ENCODE measurements around the gene TGFBR3.
"Not testable (repeated sequence)": the region's sequence is repeated elsewhere in the genome, so short reads cannot be mapped to it uniquely, and the experiment has no call there.

TGFBR3 gene

GRCh38 chr1:91680556-91681155, 205.3 kb downstream of the TGFBR3 start:
- no peak for DNase-seq (ENCODE audit: low read depth)

DNA sequence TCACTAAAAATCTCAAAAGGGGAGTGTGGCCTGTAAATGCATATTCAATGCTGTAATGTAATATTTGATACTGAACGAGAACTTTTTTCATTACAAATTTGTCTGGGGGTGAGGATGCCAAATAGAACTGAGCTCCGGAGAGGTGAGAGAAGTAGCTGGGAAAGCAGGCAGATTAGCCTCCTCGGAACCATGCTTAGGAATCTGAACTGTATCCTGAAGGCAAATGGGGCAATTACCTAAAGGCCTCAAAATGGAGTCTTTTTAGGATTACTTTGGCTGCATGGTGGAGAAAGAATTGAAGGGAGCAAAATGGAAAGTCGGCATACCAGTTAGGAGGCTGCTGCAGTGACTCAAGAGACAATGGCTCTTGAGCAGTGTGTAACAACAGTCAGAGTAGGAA, 206.5 kb downstream of the TGFBR3 start:
- DNase-seq (ENCODE audit: low read depth): no peak

DNA sequence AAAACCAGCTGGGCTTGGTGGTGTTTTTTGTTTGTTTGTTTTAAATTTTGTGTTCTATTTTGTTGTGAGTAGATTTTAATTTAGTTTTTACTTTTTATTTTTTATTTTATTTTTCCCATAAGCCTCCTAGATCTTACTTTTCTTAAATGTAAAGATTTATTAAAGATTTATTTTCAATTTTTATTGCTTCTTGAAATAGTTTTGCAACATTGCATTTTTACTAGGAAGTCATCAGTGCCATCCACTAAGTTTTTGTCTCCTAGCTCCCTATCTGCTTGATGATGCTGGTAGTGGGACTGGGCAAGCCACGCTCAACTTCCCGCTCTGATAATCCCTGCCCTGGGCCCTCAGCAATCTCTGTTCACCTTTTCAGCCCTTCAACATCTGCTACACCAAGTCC, 209.9 kb downstream of the TGFBR3 start:
- no peak for DNase-seq (ENCODE audit: low read depth)

DNA sequence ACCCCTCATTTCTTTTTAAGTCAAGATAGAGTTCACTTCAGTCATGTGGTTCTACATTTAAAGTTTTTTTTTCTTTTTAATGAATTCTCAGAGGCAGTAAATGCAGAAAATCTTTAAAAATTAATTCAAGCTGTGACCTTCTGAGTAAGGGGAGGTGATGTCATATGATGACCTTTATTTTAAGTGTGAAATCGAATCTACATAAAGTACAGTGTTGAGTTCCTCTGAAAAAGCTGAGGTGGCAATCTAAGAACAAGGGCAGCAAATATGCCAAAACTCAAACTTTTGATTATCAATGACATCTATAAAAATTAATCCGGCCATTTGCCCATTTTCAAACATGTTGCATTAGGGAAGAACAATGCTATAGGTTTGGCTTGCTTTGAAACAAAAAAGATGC, 211.8 kb downstream of the TGFBR3 start:
- no peak for DNase-seq (ENCODE audit: low read depth)

DNA sequence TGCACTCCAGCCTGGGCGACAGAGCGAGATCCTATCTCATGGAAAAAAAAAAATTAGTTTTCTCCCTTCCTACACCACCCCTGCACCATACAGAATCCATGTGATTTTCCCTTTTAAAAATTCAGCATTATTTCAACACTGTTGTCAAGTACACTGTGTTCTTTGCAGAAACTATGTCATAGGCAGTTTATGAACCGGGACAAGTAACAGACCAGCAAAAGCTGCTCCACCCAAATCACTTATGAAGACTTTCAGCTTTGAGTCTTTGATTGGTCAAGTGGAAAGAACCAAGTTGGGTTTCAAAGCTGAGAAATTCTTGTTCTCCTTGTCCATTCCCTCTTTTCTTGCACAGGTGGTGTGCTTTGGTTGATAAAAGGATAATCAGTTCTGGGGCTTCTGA, 212.3 kb downstream of the TGFBR3 start:
- no peak for DNase-seq (ENCODE audit: low read depth)

- DNase-seq (ENCODE audit: low read depth): no peak
Measured at GRCh38 chr1:91672601-91673161, 213.3 kb downstream of the TGFBR3 start.

- no peak for DNase-seq (ENCODE audit: low read depth)
Measured at GRCh38 chr1:91670781-91671180, 215.2 kb downstream of the TGFBR3 start.

- DNase-seq (ENCODE audit: low read depth): no peak
Measured at GRCh38 chr1:91669584-91670350, 216.2 kb downstream of the TGFBR3 start.

- DNase-seq (ENCODE audit: low read depth): not testable (repeated sequence)
Measured at GRCh38 chr1:91666651-91667050, 219.3 kb downstream of the TGFBR3 start.

GRCh38 chr1:91661121-91661520, 224.8 kb downstream of the TGFBR3 start:
- no peak for DNase-seq (ENCODE audit: low read depth)

DNA sequence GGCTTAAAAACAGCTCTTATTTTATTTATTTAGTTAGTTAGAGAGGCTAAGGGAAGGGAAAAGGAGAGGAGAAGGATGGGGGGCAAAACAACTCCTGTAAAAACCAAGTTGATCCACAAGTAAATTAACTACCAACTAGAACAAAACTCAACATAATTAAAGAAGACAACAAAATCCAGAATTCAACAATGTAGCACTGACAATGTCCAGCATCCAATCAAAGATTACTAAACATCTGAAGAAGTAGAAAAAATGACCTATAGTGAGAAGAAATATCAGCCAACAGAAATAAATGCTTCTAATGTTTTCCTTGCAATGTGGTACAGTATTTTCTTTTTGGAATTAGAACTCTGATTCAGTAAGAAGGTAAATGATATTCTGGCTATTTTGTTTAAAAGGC, 225.2 kb downstream of the TGFBR3 start:
- no peak for DNase-seq (ENCODE audit: low read depth)

DNA sequence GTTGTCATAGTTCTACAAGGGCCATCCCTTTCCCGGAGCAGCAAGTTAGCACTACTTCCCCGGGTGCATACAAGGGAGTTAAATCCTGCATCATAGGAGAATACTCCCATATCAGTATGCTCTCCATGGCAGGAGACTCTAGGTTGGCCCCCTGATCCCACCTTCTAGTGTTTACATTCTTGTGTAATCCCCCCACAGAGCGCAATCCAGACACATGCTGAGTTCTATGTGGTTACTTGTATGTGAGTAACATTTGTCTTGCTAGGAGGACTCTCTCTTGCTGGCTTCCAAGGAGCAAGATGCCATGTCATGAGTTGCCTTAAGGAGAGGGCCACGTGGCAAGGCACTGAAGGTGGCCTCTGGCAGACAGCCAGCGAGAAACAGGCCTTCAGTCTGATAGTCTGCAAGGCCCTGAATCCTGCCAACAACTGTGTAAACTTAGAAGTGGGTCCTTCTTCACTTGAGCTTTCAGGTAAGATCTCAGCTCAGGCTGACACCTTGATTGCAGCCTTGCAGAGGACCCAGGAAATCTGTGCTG, 230.0 kb downstream of the TGFBR3 start:
- DNase-seq (ENCODE audit: low read depth): no peak

DNA sequence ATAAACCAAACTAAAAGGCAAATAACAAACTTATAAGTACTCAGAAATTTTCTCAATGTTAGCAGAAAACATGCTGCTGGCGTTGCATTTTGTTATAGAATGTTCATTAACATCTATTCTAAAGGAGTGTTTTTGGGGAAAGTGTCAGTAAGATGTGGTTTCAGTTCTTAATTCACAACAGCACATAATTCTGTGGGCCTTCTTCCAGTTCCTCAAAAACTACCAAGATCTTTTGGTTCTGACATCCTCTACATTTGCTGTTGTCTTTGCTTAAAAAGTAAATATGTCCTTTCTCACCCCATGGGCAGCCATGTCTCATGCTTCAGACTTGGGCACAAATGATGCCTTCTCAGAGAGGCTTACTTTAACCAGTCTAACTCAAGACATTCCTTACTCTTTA, 232.8 kb downstream of the TGFBR3 start:
- DNase-seq (ENCODE audit: low read depth): no peak

DNA sequence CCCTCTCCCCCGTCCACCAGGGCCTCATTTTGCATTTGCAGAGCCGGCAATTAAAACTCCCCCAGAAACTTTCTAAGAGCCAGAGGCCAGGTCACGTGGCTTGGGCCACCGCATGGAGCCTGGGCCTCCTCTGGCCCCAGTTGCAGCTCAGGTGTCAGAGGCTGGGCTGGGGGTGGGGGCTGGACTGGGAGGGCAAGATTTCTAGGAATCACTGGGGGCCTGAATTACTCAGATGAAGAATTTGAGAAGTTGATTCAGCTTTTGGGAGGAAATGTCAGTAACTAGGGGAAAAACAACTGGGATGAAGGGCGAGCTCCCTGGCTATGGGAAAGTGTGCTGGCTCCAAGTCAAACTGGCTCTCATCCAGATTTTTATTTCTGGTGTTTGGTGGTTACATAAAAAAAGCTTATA, 234.3 kb downstream of the TGFBR3 start:
- no peak for DNase-seq (ENCODE audit: low read depth)

DNA sequence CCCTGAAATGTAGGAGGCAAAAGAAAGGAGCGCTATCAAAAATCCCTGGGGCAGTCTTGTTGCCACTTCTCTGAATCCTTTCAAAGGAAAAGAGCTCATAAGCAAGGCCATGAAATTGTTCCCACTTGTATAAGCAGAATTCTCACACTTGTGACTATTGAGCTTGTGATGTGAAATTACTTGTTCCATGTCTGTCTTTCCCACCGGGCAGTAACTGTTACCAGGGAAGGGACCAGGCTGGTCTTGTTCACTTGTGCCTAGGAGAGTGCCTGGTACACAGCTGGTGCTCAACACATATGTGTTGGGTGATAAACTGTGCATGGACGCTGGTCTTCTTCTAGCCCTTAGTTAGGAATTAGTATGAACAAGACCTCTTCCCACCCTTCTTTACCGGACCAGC, 234.7 kb downstream of the TGFBR3 start:
- DNase-seq (ENCODE audit: low read depth): no peak

DNA sequence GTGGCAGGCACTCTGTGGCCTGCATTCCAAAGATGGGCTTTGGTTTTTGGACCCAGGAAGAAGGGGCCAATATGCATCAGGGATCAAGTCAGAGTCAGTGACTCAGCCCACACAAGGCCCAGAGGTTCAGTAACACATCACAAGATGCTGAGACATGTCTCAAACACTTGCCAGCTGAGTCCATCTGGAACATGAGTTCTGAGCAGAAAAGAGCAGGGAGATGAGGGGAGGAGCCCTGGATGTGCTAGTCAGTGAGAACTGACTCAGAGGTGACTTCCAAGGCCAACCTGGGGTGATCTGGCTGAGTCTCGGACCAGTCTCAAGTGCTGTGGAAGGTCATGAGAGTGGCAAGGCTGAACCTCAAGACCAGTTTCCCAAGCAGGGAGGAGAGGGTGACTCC, 235.2 kb downstream of the TGFBR3 start:
- DNase-seq (ENCODE audit: low read depth): no peak

- no peak for DNase-seq (ENCODE audit: low read depth)
Measured at GRCh38 chr1:91647061-91647460, 238.9 kb downstream of the TGFBR3 start.

GRCh38 chr1:91645031-91645430, 240.9 kb downstream of the TGFBR3 start:
- no peak for DNase-seq (ENCODE audit: low read depth)

DNA sequence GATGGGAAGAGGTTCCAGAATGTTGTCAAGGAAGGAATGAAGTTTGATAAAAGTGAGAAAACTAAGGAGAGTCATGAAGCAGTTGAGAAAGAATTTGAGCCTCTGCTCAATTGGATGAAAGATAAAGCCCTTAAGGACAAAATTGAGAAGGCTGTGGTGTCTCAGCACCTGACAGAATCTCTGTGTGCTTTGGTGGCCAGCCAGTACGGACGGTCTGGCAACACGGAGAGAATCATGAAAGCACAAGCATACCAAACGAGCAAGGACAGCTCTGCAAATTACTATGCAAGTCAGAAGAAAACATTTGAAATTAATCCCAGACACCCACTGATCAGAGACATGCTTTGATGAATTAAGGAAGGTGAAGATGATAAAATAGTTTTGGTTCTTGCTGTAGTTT, 242.5 kb downstream of the TGFBR3 start:
- DNase-seq (ENCODE audit: low read depth): no peak

- DNase-seq (ENCODE audit: low read depth): no peak
Measured at GRCh38 chr1:91640877-91641526, 244.9 kb downstream of the TGFBR3 start.

GRCh38 chr1:91637539-91637994, 248.4 kb downstream of the TGFBR3 start:
- DNase-seq (ENCODE audit: low read depth): no peak

DNA sequence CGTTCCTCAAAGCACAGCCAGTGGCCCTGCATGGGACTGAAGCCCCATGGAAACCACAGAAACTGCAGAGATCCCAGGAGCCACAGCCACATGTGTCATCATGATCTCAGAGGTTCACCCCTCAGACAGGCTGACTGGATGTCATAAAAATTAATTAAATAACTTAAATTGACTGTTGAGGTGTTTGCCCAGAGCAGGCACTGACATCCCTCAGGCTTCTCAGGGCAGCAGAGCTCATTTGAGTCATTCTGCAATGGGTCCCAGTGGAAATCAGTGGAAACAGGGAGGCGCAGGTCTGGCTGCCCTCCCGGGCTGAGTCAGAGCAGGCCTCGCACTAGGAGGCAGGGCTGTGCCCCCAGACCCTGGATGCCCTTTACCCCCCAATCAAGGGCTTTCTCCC, 250.2 kb downstream of the TGFBR3 start:
- DNase-seq (ENCODE audit: low read depth): no peak

DNA sequence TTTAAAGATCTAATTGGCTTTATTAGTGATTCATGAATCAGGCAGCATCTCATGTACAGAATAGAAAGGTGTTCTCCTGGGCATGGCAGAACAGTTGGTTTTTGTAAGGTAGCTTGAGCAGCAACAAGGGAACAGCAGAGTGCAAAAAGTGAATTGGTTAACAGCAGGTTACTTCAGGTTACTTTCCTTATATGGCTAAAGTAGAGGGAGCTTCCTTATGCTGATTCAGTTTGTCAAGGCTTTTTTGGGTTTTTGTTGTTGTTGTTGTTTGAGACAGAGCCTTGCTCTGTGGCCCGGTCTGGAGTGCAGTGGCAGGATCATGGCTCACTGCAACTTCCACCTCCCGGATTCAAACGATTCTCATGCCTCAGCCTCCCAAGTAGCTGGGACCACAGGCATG, 252.5 kb downstream of the TGFBR3 start:
- DNase-seq (ENCODE audit: low read depth): no peak
